OCI-M2 (cell line): ENCODE measurements around the gene CNTN5.
"Not testable (repeated sequence)": the region's sequence is repeated elsewhere in the genome, so short reads cannot be mapped to it uniquely, and the experiment has no call there.

Experiments used
- DNase-seq: peaks from one replicate; lab custom pipeline; 2025; ENCODE audit not compliant: unreplicated experiment; lab: John Stamatoyannopoulos, UW

Gene CNTN5

GRCh38 chr11:100177651-100178050, 1156.9 kb downstream of the CNTN5 start:
- DNase-seq = no peak

DNA sequence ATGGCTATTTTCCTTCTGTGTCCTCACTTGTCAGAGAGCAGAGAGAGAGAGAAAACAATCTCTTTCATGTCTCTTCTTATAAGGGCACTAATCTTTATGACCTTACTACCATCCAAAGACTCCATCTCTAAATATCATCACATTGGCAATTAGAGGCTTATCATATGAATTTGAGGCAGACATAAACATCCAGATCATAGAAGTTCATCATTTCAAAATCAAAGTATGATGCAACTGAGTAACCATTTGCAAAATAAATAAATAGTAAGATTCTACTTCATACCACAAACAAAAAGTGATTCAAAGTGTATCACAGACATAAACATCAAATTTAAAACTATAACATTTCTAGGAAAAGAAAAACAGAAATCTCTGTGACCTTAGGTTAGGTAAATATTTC, 1161.6 kb downstream of the CNTN5 start:
- no peak for DNase-seq

GRCh38 chr11:100182927-100183326, 1162.2 kb downstream of the CNTN5 start:
- DNase-seq = no peak

DNA sequence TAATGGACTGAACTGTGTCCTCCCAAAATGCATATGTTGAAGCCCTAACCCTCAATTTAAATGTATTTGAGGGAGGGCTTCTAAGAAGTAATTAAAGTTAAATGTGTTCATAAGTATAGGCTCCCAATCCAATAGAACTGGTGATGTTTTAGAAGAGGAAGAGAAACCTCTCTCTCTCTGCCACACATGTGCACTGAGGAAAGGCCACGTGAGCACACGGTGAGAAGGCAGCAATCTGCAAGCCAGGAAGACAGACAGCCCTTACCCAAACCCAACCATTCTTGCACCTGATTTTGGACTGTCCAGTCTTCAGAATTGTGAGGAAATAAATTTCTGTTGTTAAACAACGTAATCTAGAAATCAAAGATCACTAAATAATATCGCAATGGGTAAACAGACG, 1164.8 kb downstream of the CNTN5 start:
- no peak for DNase-seq

GRCh38 chr11:100188137-100188783, 1167.5 kb downstream of the CNTN5 start:
- DNase-seq = no peak

- no peak for DNase-seq
Measured at GRCh38 chr11:100190395-100190794, 1169.6 kb downstream of the CNTN5 start.

DNA sequence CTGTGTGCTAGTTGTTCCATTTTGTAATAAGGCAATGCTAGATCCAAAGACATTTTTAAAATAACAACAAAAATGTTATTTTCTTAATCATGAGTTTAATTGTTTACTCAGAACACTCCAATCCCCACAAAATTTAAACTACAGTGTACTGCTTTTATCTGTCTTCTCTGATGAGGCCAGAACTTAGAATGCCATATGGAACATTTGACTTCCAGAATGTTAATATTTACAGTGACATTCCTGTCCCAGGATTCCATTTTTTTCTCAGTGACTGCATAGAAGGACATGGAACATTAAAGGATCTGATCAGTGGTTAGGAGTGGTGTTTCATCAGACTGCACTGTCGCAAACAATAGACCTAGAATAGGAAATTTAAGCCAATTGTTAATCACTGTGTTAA, 1171.4 kb downstream of the CNTN5 start:
- no peak for DNase-seq

- no peak for DNase-seq
Measured at GRCh38 chr11:100203789-100204188, 1183.0 kb downstream of the CNTN5 start.

DNA sequence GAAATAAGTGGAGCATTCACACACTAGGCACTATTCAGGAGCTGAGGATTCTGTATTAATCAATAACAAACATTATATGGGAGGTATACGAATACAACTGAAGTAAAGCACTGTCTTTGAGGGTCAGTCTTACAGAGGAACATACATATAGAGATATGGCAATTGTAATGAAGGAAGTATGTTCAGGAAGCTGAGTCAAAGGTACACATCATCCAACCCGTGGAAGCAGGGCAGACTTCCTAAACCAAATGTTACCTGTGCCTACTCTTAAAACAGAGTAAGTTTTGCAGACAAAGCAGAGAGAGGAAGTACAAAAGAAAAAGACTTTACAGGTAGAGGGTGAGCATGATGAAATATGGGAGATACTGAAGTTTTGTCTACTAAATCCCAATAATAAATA, 1185.2 kb downstream of the CNTN5 start:
- DNase-seq = no peak

GRCh38 chr11:100208207-100208606, 1187.5 kb downstream of the CNTN5 start:
- DNase-seq = no peak

DNA sequence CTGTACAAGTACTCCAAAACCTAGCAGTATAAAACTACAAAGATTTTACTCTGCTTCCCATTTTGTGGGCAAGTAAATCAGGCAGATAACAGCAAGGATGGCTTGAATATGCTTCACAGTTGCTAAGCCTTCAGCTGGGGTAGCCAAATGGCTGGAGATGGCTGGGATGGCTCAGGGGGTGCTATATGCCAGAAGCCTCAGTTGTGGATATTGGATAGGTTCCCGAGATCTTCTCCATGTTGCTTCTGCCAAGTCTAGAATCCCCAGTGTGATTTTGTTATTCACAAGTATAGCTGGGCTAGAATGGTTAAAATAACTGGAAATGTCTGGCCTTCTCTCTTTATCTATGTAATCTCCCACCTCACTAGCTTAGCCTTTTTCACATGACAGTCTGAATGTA, 1194.0 kb downstream of the CNTN5 start:
- DNase-seq = no peak

GRCh38 chr11:100220801-100221200, 1200.1 kb downstream of the CNTN5 start:
- DNase-seq = no peak

GRCh38 chr11:100221791-100222190, 1201.0 kb downstream of the CNTN5 start:
- DNase-seq = no peak

DNA sequence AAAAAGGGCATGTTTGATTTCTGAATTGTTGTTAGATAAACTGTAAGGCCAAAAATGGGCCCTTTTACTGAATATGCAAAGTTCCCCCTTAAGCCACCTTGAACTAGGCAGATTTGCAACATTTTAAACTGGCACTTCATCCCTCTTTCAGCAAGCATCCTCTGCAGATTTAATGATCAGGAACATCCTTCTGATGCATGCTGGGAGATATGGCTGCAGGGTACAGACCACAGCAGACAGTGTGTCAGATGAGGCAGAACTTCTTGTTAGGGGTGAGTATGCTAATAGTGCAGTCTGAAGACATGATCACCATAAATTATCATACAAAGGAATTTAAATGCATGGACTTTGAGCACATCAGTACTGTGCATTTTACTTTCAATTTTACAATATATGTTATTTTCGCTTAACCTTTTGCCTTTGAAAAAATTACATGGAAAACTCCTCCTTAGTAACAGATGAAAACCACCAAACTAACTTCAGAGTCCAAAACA, 1203.8 kb downstream of the CNTN5 start:
- no peak for DNase-seq

- DNase-seq = no peak
Measured at GRCh38 chr11:100229086-100229485, 1208.3 kb downstream of the CNTN5 start.

DNA sequence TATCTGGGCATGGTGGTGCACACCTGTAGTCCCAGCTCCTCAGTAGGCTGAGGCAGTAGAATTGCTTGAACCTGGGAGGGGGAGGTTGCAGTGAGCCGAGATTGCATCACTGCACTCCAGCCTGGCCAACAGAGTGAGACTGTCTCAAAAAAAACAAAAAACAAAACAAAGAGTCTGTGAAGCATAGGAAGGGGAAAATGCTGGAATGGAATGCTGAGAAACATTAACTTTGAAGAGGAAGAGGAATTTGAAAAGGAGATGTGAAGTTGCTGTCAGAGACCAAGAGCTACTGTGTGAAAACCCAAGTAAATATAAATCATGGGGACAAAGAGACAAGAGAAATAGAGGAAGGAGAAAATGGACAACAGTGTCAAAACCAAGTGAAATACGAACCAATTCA, 1211.3 kb downstream of the CNTN5 start:
- DNase-seq = no peak

- DNase-seq = no peak
Measured at GRCh38 chr11:100235085-100235484, 1214.3 kb downstream of the CNTN5 start.

DNA sequence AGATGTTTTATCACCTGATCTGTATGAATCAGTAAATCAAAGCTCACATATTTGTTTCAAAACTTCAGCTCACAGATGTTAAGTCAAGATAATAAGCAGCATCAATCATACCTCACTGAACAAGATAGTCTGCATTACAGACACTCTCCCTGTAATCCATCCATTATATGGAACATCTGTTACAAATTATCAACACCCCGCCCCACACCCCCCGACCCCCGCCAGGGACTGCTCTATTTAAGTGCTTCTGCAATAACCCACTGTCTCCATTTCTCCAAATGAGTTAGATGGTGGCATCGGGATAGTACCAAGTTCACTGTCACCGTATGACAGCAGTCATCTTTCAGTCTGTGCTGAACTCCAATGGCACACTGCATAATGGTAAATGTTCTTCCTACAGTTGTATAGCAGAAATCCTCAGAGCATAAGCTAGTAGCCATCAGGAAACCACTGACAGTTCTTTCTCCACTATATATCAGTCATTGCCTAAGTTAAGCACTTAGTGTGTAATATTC, 1219.3 kb downstream of the CNTN5 start:
- DNase-seq = no peak

- DNase-seq = no peak
Measured at GRCh38 chr11:100247704-100248103, 1227.0 kb downstream of the CNTN5 start.

DNA sequence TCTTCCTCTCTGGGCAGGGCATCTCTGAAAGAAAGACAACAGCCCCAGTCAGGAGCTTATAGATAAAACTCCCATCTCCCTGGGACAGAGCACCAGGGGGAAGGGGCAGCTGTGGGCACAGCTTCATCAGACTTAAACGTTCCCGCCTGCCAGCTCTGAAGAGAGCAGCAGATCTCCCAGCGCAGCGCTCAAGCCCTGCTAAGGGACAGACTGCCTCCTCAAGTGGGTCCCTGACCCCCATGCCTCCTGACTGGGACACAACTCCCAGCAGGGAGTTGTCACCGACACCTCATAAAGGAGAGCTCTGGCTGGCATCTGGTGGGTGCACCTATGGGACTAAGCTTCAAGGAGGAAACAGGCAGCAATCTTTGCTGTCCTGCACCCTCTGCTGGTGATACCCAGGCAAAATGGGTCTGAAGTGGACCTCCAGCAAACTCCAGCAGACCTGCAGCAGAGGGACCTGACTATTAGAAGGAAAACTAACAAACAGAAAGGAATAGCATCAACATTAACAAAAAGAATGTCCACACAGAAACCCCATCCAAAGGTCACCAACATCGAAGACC, 1236.6 kb downstream of the CNTN5 start:
- not testable (repeated sequence) for DNase-seq

DNA sequence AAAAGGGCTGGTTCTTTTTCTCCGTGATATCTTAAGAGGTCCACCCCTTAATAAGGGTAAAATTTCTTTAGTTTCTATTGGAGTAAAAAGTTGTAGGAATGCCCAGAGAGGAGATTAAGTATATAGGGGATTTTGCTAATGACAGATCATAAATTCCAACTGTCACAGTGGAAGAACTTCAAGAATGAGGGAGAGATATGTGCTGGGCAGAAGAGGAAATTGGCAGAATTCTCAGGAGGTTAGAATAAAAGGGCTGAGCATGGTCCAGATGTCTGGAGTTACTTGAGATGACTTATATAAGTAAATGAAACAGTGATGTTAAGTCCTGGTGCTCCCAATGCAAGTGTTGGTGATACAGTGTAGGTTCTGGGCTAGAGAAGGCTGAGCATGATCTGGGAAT, 1248.8 kb downstream of the CNTN5 start:
- no peak for DNase-seq

DNA sequence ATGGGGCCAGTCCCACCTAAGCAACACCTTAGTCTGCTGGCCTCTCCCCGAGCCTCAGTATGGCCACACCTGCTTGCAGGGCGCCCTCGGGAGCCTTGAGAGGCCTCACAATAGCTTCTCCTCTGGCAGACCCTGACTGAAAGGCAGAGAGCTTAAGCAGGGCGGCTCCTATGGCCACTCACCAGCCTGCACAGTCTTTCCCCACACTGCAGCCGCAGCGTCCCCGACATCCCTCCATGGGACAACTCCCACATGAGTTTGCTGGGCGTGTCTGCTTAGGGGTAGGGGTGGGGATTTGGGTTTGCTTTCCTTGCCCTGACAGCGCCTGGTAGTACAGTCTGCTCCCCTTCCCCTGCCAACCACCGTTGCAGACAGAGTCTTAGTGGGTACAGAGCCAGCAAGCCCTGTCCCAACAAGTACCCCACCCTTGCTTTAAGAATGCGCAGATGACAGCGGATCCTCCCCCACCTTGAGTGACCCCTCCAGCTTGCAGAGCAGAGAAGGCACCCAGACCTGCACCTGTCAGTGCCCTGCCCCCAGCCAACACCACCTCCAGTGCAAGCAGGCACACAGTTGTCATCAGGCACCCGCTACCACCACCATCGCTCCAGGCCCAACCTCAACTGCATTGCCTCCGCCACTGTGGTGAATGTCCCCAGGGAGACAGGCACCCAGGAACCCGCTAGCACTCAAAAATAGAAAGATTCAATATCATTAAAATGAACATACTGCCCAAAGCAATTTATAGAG, 1252.5 kb downstream of the CNTN5 start:
- no peak for DNase-seq
